NCI-H128 (cell line): Measurements from ENCODE around the gene CRYBG1.

ENCODE experiments used
- DNase-seq: peaks from one replicate; lab custom pipeline; 2025; ENCODE audit not compliant: unreplicated experiment; lab: John Stamatoyannopoulos, UW

The CRYBG1 gene, protein sequence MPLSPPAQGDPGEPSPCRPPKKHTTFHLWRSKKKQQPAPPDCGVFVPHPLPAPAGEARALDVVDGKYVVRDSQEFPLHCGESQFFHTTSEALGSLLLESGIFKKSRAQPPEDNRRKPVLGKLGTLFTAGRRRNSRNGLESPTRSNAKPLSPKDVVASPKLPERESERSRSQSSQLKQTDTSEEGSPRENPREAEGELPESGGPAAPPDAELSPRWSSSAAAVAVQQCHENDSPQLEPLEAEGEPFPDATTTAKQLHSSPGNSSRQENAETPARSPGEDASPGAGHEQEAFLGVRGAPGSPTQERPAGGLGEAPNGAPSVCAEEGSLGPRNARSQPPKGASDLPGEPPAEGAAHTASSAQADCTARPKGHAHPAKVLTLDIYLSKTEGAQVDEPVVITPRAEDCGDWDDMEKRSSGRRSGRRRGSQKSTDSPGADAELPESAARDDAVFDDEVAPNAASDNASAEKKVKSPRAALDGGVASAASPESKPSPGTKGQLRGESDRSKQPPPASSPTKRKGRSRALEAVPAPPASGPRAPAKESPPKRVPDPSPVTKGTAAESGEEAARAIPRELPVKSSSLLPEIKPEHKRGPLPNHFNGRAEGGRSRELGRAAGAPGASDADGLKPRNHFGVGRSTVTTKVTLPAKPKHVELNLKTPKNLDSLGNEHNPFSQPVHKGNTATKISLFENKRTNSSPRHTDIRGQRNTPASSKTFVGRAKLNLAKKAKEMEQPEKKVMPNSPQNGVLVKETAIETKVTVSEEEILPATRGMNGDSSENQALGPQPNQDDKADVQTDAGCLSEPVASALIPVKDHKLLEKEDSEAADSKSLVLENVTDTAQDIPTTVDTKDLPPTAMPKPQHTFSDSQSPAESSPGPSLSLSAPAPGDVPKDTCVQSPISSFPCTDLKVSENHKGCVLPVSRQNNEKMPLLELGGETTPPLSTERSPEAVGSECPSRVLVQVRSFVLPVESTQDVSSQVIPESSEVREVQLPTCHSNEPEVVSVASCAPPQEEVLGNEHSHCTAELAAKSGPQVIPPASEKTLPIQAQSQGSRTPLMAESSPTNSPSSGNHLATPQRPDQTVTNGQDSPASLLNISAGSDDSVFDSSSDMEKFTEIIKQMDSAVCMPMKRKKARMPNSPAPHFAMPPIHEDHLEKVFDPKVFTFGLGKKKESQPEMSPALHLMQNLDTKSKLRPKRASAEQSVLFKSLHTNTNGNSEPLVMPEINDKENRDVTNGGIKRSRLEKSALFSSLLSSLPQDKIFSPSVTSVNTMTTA (N-terminal part only)

DNA sequence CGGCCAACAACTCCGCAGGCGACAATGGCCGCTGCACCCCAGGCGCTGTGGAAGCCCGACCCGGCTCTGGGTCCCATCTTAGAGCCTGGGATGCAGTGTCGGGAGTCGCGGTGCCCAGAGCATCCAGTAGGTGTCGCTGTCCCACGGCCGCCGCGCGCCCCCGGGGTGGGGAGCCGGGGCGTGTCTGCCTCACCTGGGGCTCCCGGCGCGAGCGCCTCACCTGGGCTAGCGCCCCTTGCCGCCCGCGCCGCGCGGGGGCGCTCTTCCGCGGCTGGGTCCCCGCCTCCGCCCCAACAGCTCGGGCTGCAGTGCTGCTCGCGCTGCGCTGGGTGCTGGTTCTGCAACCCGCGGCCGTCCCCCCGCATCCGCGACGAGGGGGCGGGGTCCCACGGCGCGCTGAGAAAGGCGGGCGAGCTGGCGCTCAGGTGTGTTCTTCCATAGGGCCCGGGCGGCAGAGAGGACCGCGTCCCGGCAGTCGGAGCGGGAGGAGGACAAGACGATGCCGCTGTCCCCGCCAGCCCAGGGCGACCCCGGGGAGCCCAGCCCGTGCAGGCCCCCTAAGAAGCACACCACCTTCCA is at the start of gene CRYBG1:
TSS of gene CRYBG1 (plus strand) at position 308 of the 579 bp plus-strand sequence. CDS start at position 500, 192 bp downstream.
- peak; percentile 67 for DNase-seq

DNA sequence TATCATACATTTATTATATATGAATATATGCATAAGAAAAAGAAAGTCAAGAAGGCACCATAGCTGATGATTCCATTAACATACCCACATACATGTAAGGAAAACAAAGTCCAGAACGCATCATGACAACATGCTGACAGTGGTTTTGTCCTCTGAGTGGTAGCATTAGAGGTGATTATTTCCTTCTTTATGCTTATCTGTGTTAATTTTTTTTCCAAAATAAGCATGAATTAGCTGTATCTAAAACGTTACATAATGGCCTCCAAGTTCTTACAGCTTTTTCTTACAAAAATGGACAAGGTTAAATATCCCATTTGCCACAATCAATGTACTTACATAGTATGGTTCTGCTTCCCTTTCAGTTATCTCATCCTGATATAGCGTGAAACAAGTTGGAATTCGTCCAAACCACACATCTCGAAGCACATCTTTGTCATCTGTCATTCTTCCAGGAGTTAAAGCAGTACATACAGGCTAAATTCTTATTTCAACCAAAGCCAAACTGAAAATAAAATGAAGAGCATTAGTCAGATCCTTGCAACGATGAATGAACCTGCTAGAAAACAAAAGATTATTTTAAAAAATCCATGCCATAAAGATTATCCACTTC is 44.6 kb upstream of the CRYBG1 start:
- DNase-seq = no peak

DNA sequence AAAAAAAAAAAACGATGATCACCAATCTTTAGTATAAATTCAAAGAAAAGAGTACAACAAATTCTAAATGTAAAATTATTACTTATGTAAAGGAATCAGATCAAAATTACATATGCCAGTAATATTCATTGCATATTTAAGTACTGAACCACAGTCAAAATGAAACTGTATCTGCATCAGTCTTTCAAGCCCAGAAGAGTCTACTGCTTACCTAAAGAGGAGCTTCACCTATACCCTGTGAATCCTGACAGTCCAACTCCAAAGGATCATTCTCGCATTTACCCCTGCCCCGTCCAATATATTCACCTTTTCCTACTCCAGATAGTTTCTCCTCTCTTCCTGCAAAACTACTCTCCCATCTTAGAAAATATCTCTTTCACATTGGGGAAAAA is 44.1 kb upstream of the CRYBG1 start:
- DNase-seq = no peak

DNA sequence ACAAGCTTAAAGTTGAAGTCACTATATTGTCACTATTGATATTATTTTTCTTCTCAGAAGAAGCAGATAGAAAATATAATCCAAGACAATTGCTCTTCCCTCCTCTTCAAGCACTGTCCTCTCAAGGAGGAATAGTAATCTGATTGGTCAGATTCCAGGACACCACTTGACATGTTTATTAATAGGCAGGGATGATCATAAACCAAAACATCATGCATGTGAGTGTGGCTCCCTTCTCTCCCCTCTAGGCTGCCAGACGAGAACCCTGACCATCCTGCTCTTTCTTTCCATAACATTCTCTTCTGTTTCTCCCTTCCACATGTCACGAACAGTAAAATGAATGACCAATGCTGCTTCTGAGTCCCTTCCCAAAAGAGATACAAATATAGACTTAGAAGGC is 42.5 kb upstream of the CRYBG1 start:
- DNase-seq = no peak

DNA sequence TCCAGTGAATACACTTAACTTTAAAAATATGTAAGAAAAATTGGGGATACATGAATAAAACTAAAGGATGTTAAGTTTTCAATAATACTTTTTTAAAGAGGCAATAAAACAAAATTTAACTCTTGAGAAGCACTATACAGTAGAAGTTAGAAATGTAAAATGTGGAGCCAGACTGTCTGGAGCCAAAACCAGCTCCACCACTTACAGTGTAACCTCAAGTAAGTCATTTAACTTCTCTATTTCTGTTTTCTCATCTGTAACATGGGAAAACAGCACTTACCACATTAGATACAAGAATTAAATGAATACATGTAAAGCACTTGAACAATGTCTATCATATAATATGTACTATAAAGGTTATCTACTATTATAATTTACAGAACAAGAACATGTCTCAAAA is 41.7 kb upstream of the CRYBG1 start:
- no peak for DNase-seq

DNA sequence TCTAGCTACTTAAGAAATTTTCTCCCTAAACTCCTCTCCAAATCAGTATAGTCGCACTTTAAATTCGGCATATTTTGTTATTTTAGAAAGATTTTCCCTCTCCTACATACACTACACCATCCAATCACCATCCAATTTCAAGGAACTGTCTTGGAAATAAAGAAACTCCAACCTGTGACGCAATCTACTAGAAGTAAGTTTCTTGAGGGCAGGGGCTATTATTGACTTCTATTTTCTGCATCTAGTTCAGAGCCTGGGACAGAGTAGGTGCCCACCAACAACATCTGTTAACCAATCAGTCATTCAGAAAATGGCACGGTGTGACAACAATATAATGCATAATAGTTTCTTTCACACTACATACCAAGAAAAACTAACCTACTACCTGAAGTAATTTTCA is 38.6 kb upstream of the CRYBG1 start:
- DNase-seq = no peak

DNA sequence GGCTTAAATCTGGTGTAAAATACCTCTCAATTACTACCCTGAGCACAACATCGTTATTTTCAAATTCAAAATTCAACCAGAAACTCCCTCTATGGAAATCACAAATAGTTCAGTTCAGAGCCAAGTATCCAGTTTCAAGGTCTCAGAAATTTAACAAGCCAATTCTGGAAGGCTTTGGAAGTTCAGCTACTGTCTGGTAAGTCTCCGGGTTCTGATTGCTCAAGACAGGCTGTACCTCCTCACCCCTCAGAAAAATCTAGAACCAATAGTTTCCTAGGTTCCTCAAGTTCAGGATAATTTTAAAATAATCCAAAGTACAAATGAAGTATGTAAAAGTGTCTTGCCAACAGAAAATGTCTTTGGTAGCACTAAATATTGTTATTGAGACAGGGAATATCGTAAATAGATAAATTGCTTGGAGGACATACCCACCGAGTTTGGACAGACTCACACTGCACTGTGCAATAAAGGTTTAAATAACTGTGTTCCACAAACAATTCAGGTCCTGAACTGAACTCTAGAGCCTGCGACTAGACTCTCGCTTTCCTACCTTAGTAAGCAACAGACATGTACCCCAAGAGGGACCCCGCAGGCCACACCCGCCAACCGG is 35.7 kb upstream of the CRYBG1 start:
- no peak for DNase-seq

DNA sequence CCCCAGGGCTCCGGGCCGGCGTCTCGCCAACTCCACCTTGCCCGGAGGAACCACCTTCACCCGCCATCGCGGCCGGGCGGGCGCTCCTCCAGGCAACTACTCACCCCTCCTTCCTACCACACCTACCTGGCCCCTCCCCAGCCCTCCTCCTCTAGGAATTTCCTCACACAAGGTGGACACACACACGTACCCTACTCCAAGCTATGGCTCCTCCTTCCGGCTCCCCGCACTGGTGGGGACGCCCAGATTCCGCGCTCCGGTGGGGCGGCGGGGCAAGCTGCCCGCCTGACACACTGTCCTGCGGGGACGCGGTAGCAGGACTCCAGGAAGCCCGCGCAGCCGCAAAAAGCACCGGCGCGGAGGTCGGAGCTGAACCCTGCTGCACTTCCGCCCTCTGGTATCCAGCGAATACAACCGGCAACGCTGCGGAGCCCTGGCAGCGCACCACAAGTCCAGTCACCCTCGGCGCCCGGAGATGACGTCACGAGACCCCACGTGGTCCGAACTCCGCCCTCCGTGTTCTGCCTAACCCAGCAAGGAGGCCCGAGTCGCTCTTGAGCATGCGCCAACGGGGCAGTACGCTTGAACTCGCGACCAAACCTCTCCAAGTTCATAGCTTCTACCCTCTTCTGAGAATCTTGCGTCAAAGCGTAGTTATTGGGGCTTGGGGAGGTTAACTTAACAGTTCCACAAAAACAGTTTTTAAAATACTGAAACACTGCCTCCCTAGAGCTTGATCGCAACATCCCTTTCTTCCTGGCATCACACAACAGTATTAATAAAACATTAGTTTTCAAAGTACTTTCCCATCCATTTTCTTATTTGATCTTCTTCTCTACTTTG is 35.0 kb upstream of the CRYBG1 start, which contains the start of gene ATG5:
TSS of gene ATG5 (minus strand) at position 425 of the 843 bp plus-strand sequence. CDS start 9,552 bp downstream, outside the sequence.
- peak; percentile 93 for DNase-seq

DNA sequence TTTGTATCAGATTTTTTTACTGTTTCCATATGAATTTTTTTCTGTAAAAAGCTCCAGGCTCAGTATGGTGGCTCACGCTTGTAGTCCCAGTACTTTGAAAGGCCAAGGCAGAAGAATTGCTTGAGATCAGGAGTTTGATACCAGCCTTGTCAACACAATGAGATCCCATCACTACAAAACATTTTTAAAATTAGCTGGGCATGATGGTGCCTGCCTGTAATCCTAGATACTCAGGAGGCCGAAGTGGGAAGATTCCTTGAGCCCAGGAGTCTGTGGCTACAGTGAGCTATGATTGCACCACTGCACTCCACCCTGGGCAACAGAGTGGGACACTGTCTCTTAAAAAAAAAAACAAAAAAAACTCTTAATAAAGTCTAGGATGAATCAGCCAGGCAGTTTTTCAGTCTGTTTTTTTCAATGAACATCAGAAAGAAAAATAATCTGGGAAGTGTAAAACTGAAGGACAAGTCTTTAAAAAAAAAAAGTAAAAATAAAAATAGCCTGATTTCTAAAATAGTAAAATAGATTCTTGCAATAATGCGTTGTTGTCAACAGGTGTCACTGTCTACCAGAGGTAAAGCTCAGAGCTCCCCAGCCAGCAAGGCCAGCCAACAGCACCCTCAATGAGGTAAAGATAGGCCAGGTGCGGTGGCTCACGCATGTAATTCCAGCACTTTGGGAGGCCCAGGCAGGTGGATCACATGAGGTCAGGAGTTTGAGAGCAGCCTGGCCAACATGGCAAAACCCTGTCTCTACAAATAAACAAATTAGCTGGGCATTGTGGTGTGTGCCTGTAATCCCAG is 25.7 kb upstream of the CRYBG1 start:
- no peak for DNase-seq

DNA sequence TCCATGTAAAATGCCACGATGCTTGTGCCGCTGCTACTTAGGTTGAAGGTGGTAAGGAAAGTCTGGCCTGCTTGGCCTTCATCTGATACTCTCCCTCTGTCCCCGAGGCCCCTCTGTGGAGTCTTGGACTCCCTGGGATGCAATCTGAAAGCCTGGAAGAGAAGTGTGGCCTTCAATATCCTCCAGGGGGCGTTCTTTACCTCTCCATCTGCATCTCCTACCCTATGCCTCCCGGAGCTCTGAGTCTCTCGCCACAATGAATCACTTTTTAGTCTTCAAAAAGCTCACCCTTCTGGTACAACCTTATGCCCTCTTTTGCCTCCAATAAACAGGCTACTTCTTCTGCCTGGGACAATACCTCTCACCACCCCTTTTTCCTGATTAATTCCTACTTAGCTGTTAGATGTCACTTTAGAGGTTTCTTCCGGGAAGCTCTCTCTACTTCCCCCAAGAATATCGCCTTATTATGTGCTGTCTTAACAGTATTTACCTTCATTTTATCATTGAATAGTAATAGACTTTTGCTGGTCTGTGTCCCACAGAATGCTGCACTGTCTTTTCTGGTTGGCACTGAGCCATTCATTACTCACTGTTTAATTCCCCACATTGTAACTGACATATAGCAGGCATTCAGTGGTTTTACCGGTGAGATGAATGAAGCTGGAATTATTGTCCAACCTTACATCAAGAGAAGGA is 21.0 kb upstream of the CRYBG1 start:
- DNase-seq = peak; percentile 35

DNA sequence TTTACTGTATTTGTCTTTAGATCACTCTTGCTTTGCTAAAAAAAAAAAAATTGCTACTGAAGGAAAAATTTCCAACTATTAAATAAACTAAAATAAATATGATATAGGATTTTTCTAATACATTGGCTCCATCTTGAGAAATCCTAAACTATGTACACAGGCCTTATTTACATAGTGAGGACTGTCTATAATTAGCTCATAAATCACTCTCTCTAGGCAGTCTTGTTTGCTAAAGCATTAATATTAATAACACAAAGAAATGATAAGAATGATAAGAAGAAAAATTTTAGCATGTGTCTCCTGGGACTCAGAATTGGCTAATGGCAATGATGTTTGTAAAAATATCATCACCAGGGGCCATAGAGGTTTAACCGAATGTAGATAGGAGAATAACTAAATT is 13.3 kb upstream of the CRYBG1 start:
- DNase-seq = no peak

DNA sequence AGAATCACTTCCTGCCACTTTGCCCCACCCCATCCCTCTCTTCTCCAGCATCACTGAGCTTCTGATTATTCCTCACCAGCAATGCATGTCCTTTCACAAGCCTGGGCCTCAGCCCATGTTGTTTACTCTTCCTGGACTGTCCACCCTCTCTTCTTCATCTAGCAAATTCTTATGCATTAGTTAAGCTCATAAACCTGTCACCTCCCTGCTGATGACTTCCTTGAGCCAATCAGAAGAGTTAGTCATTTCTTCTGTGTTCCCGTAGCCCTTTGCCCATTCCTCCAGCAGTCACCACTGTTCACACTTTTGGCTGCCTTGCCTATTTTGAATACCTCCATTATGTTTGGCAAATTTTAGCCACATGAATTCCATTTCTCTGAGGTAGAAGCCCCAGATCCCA is 4.1 kb upstream of the CRYBG1 start:
- no peak for DNase-seq

DNA sequence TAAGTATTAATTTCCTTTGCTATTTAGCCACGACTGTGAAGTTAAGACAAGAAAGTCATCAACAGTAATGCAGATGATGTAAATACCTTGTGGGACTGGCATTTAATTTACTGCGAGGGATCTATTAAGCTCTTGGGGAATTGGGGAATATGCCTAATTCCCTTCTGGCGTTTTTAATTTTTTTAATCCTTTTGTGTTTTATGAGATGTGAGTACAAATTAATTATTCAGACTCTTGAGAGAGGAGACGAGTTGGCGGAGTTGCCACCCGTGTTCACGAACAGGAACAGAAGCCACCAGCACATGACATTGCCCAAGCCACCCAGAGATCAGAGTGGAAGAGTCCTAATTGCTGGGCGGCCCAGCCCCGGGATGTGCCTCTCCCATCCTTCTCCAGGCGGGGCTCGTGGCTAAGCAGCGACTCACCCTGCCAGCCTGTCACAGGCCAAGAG is 533 bp upstream of the CRYBG1 start:
- no peak for DNase-seq

DNA sequence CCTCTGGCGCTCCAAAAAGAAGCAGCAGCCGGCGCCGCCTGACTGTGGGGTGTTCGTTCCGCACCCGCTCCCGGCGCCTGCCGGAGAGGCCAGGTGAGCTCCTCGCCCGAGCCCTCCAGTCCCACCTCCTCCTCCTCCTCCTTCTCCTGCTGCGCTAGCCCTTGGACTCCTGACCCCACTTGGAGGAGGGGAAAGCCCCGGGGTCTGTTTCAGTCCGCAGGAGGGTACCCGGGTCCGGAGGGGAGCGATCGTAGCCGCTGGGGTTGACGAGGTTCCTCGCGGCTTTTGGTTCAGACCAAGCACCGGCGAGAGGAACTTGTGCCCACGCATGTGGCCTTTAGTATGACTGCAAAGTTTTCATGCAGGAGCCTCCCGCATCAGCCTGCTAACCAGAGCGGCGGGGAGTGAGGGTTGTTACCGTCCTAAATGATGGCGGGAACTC is 493 bp downstream of the CRYBG1 start:
- DNase-seq = no peak

DNA sequence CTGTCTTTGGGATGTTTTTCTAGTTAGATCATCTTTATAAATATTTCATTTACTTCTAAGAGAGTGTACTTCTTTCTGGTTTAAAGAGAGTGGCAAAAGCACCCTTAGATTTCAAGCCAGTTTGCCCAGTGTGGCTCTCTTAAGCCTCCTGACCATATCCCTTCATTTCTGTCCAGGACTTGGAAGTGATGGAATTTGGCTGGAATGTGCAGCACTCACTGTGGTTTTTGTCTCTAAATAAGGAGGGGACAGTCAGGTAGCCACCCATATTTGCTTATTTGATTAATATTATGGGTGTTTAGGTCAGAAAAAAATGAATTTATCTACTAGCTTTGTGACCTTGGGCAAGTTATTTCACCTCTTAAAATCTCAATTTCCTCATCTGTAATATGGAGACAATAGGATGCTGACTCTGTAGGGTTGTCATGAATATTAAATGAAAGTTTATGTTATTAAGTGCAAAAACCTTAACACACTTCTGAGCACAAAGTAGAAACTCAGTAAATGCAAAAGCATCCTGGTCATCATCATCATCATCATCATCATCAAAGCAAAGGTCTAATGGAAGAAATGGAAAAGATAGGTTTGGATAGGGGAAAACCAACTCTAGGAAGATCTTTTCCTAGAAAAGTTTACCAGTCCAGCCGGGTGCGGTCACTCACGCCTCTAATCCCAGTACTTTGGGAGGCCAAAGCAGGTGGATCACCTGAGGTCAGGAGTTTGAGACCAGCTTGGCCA is 3.1 kb downstream of the CRYBG1 start:
- no peak for DNase-seq

DNA sequence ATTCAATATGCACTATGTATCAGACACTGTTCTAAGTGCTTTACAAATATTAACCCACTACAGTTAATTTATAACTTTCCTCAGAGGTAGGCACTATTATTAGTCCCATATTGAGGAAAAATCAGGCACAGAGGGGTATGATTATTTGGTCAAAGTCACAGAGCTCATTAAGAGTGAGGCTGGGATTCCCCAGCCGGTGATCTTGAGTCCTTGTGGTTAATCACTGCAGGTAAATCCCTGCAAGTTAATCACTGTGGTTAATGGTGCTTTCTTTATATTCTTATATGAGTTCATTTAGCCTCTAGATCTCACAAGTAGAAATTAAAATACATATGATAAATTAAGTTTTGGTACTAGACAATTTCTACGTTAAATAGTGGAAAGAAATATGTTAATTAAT is 9.2 kb downstream of the CRYBG1 start:
- DNase-seq = no peak

DNA sequence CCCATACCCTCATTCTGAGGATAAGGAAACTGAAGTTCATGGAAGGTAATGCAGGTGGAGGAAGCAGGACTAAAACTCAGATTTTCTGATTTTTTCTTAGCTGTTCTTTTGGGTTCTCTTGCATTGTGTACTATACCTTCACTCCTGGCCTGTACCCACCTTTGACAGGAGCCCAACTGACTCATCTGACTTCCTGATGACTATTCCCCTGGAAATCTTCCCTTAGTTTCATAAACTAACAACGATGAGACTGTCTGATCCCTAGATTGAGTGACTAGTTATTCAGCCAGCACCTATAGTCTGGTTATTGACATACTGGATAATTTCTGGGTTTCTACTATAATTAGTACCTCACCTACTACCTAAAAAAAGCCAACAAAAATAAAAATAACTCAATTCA is 10.1 kb downstream of the CRYBG1 start:
- no peak for DNase-seq
